Heart left ventricle (tissue), 16 donors: ENCODE results near the gene TSC1. TPM values are rescaled to one million over a fixed set of nuclear protein-coding genes. Genes with fewer than 3 reads are reported as not detected.

Experiments used
- ATAC-seq, 4 donors: fragments of 200-7000 bp; cut with Tn5 transposase; one replicate each; pipeline ENCODE4 v1.9.1; 2020 to 2022; ENCODE audit warnings: moderate library complexity in 4 of 4, mild to moderate bottlenecking in 3 of 4, moderate number of reproducible peaks in 1 of 4
- DNase-seq, 5 donors: peaks; one replicate each; pipeline ENCODE4 v3.0.0-alpha.2; 2020
- H3K27ac ChIP-seq, 12 donors: fragments of 200-600 bp; sonication (generic) in 4 of 12; one replicate each; pipeline versions ENCODE4 v1.5.0 to v1.8.0; 2016 to 2022; ENCODE audit warnings: mild to moderate bottlenecking in 2 of 12
- H3K27me3 ChIP-seq, 9 donors: fragments of 200-600 bp; sonication (generic) in 2 of 9; one replicate each; pipeline versions ENCODE4 v1.5.1 to v1.8.0; 2016 to 2022; ENCODE audit warnings: mild to moderate bottlenecking in 3 of 9
- H3K36me3 ChIP-seq, 9 donors: fragments of 200-600 bp; sonication (generic) in 2 of 9; one replicate each; pipeline versions ENCODE4 v1.5.0 to v1.8.0; 2018 to 2022; ENCODE audit warnings: mild to moderate bottlenecking in 2 of 9
- H3K4me1 ChIP-seq, 12 donors: fragments of 200-600 bp; sonication (generic) in 4 of 12; one replicate each; pipeline versions ENCODE4 v1.5.0 to v1.8.0; 2016 to 2022; ENCODE audit warnings: mild to moderate bottlenecking in 3 of 12
- H3K4me3 ChIP-seq, 12 donors: fragments of 200-600 bp; sonication (generic) in 4 of 12; one replicate each; pipeline versions ENCODE4 v1.5.0 to v1.8.0; 2017 to 2022; ENCODE audit warnings: mild to moderate bottlenecking in 9 of 12, moderate library complexity in 4 of 12
- H3K9me3 ChIP-seq, 12 donors: fragments of 200-600 bp; sonication (generic) in 4 of 12; one replicate each; pipeline versions ENCODE4 v1.5.0 to v1.8.0; 2016 to 2022; ENCODE audit warnings: mild to moderate bottlenecking in 1 of 12
- CTCF ChIP-seq, 12 donors: fragments of 200-600 bp; sonication (generic) in 4 of 12; IDR thresholded peaks; one replicate each; pipeline versions ENCODE4 v1.5.0 to v1.8.0; 2018 to 2022; ENCODE audit warnings: antibody characterized with exemption in 12 of 12, mild to moderate bottlenecking in 5 of 12
- POLR2A ChIP-seq, 2 donors: fragments of 450-650 bp; IDR thresholded peaks; one replicate each; pipeline ENCODE4 v1.6.1; 2017; ENCODE audit warnings: antibody characterized with exemption in 2 of 2, mild to moderate bottlenecking in 2 of 2, moderate library complexity in 2 of 2
- WGBS, 4 donors: extraction: QIAGEN DNeasy Blood & Tissue Kit in 2 of 4; methylation state at CpG; one replicate each; pipeline versions ENCODE4 v1.1.5 to v1.1.7; 2013 to 2018; 5-methylcytosine and 5-hydroxymethylcytosine counted together
- intact Hi-C, 10 donors: fragments of 100-400 bp; cut with DNase I; formaldehyde crosslinking; loops; one replicate each; pipeline versions ENCODE4 v1.11.1 to v1.14.2; 2022
- polyA plus RNA-seq, 2 donors: library from polyadenylated mRNA; stranded (reverse); fragments of 200-250 nt; gene quantifications; one replicate each; pipeline ENCODE4 v1.2.3, GENCODE V29; 2013
- total RNA-seq, 9 donors: library from RNA; depleted of rRNA in 2 of 9; stranded (reverse); fragments of >200 nt in 2 of 9; fragmentation: NEBNext Ultra II Directional in 3 of 9; extraction: Animal tissue kit (Norgen Biotek cat#: 25700) in 3 of 9; gene quantifications; one replicate each; pipeline versions ENCODE4 v1.1.0 to v1.2.4, GENCODE V29; 2016 to 2023
- donor health status: ischemic (EF 13 %, LVEDD 7.1; RV severe dilation, severe dysfunction).
- donor health status: healthy with polysubstance abuse.
- donor health status: DM: no; HTN: yes; CAD: no.
- donor health status: DM: no; HTN: no; CAD: no.
- donor health status: ischemic (EF 25% LVEDD 6.9; RV normal size, moderate dysfunction).
- donor health status: ischemic (EF 25% LVEDD 5.7; RV mildly dilated, moderate dysfunction).
- donor health status: healthy.
- donor health status: DM: yes; HTN: yes; CAD: no.
- donor health status: ischemic (EF 35%, LVEDD 5.7; RV mildly dilated, moderate dysfunction).
- donor health status: nonischemic (EF 11% LVEDD 7.7; RV severe dilation, severe dysfunction).
- donor health status: DM: yes; HTN: yes; CAD: no.
- donor health status: PGD.
- donor health status: ischemic (EF 29% LVEDD 5.4; RV normal size, mild dysfunction).
- donor health status: nonischemic (EF 23%, LVEDD 6.1; RV moderate dilation, normal function).

Gene TSC1
- total and polyA plus RNA-seq, 11 donors: 16.2 to 87.6 (median 52.9) TPM

GRCh38 chr9:132887181-132888120 lies 57.0 kb downstream of the TSC1 start:
- no peak overlapping the region for H3K27ac ChIP-seq
- H3K9me3 ChIP-seq: no peaks in the 10 kb centered on the region
- intact Hi-C loops: no loop called here
- peaks cover 0 to 44% (median 10%) of the 10 kb centered on the region in 9 donors for H3K36me3 ChIP-seq
- ATAC-seq: no peak
- no peak overlapping the region for H3K4me3 ChIP-seq
- no peak for DNase-seq
- 82 to 91% (median 89%) methylated on average over 12 to 18 of the region's 18 CpGs for WGBS, 4 donors
- H3K4me1 ChIP-seq: no peaks in the 10 kb centered on the region
- TF ChIP-seq CTCF (IDR thresholded peaks at IDR 0.05) (no peak), POLR2A (IDR thresholded peaks at IDR 0.05) (no peak)
- H3K27me3 ChIP-seq: no peaks in the 10 kb centered on the region

GRCh38 chr9:132886334-132886725 lies 58.1 kb downstream of the TSC1 start:
- Histone ChIP-seq H3K4me3 (no peak overlapping the region), H3K27me3 (no peaks in the 10 kb centered on the region), H3K27ac (no peak overlapping the region), H3K9me3 (no peaks in the 10 kb centered on the region), H3K4me1 (no peaks in the 10 kb centered on the region), H3K36me3 (peaks cover 0 to 33% (median 5%) of the 10 kb centered on the region in 9 donors)
- TF ChIP-seq POLR2A (IDR thresholded peaks at IDR 0.05): no peak
- TF ChIP-seq CTCF (IDR thresholded peaks at IDR 0.05): no peak
- intact Hi-C loops: no loop called here
- DNase-seq (no peak), ATAC-seq (no peak)
- WGBS, 4 donors: 88 to 96% (median 92%) methylated on average over 6 of the region's 6 CpGs

GRCh38 chr9:132885720-132886333 lies 58.6 kb downstream of the TSC1 start:
- TF ChIP-seq POLR2A (IDR thresholded peaks at IDR 0.05) (no peak), CTCF (IDR thresholded peaks at IDR 0.05) (no peak)
- 56 to 74% (median 65%) methylated on average over 9 of the region's 9 CpGs for WGBS, 4 donors
- H3K36me3 ChIP-seq: peaks cover 0 to 30% (median under 1%) of the 10 kb centered on the region in 9 donors
- no peak overlapping the region for H3K27ac ChIP-seq
- ATAC-seq (no peak), DNase-seq (no peak)
- no peak overlapping the region for H3K4me3 ChIP-seq
- intact Hi-C loops: no loop called here
- H3K9me3 ChIP-seq: no peaks in the 10 kb centered on the region
- H3K27me3 ChIP-seq: no peaks in the 10 kb centered on the region
- no peaks in the 10 kb centered on the region for H3K4me1 ChIP-seq
